Heart left ventricle (tissue), 16 donors: ENCODE data around the gene PRKCB. TPM values are rescaled to one million over a fixed set of nuclear protein-coding genes. Genes with fewer than 3 reads are reported as not detected.

ENCODE experiments used
- ATAC-seq, 4 donors: fragments of 200-7000 bp; cut with Tn5 transposase; one replicate each; pipeline ENCODE4 v1.9.1; 2020 to 2022; ENCODE audit warnings: moderate library complexity in 4 of 4, mild to moderate bottlenecking in 3 of 4, moderate number of reproducible peaks in 1 of 4
- DNase-seq, 5 donors: peaks; one replicate each; pipeline ENCODE4 v3.0.0-alpha.2; 2020
- H3K27ac ChIP-seq, 12 donors: fragments of 200-600 bp; sonication (generic) in 4 of 12; one replicate each; pipeline versions ENCODE4 v1.5.0 to v1.8.0; 2016 to 2022; ENCODE audit warnings: mild to moderate bottlenecking in 2 of 12
- H3K27me3 ChIP-seq, 9 donors: fragments of 200-600 bp; sonication (generic) in 2 of 9; one replicate each; pipeline versions ENCODE4 v1.5.1 to v1.8.0; 2016 to 2022; ENCODE audit warnings: mild to moderate bottlenecking in 3 of 9
- H3K36me3 ChIP-seq, 9 donors: fragments of 200-600 bp; sonication (generic) in 2 of 9; one replicate each; pipeline versions ENCODE4 v1.5.0 to v1.8.0; 2018 to 2022; ENCODE audit warnings: mild to moderate bottlenecking in 2 of 9
- H3K4me1 ChIP-seq, 12 donors: fragments of 200-600 bp; sonication (generic) in 4 of 12; one replicate each; pipeline versions ENCODE4 v1.5.0 to v1.8.0; 2016 to 2022; ENCODE audit warnings: mild to moderate bottlenecking in 3 of 12
- H3K4me3 ChIP-seq, 12 donors: fragments of 200-600 bp; sonication (generic) in 4 of 12; one replicate each; pipeline versions ENCODE4 v1.5.0 to v1.8.0; 2017 to 2022; ENCODE audit warnings: mild to moderate bottlenecking in 9 of 12, moderate library complexity in 4 of 12
- H3K9me3 ChIP-seq, 12 donors: fragments of 200-600 bp; sonication (generic) in 4 of 12; one replicate each; pipeline versions ENCODE4 v1.5.0 to v1.8.0; 2016 to 2022; ENCODE audit warnings: mild to moderate bottlenecking in 1 of 12
- POLR2A ChIP-seq, 2 donors: fragments of 450-650 bp; IDR thresholded peaks; one replicate each; pipeline ENCODE4 v1.6.1; 2017; ENCODE audit warnings: antibody characterized with exemption in 2 of 2, mild to moderate bottlenecking in 2 of 2, moderate library complexity in 2 of 2
- WGBS, 4 donors: extraction: QIAGEN DNeasy Blood & Tissue Kit in 2 of 4; methylation state at CpG; one replicate each; pipeline versions ENCODE4 v1.1.5 to v1.1.7; 2013 to 2018; 5-methylcytosine and 5-hydroxymethylcytosine counted together
- intact Hi-C, 10 donors: fragments of 100-400 bp; cut with DNase I; formaldehyde crosslinking; loops; one replicate each; pipeline versions ENCODE4 v1.11.1 to v1.14.2; 2022
- polyA plus RNA-seq, 2 donors: library from polyadenylated mRNA; stranded (reverse); fragments of 200-250 nt; gene quantifications; one replicate each; pipeline ENCODE4 v1.2.3, GENCODE V29; 2013
- total RNA-seq, 9 donors: library from RNA; depleted of rRNA in 2 of 9; stranded (reverse); fragments of >200 nt in 2 of 9; fragmentation: NEBNext Ultra II Directional in 3 of 9; extraction: Animal tissue kit (Norgen Biotek cat#: 25700) in 3 of 9; gene quantifications; one replicate each; pipeline versions ENCODE4 v1.1.0 to v1.2.4, GENCODE V29; 2016 to 2023
- TF ChIP-seq, protein P1 (sequence below), 12 donors: fragments of 200-600 bp; sonication (generic) in 4 of 12; IDR thresholded peaks; one replicate each; pipeline versions ENCODE4 v1.5.0 to v1.8.0; 2018 to 2022; ENCODE audit warnings: antibody characterized with exemption in 12 of 12, mild to moderate bottlenecking in 5 of 12
- donor health status: ischemic (EF 13 %, LVEDD 7.1; RV severe dilation, severe dysfunction).
- donor health status: healthy with polysubstance abuse.
- donor health status: DM: no; HTN: yes; CAD: no.
- donor health status: DM: no; HTN: no; CAD: no.
- donor health status: ischemic (EF 25% LVEDD 6.9; RV normal size, moderate dysfunction).
- donor health status: ischemic (EF 25% LVEDD 5.7; RV mildly dilated, moderate dysfunction).
- donor health status: healthy.
- donor health status: DM: yes; HTN: yes; CAD: no.
- donor health status: ischemic (EF 35%, LVEDD 5.7; RV mildly dilated, moderate dysfunction).
- donor health status: nonischemic (EF 11% LVEDD 7.7; RV severe dilation, severe dysfunction).
- donor health status: DM: yes; HTN: yes; CAD: no.
- donor health status: PGD.
- donor health status: ischemic (EF 29% LVEDD 5.4; RV normal size, mild dysfunction).
- donor health status: nonischemic (EF 23%, LVEDD 6.1; RV moderate dilation, normal function).

Gene PRKCB
- total and polyA plus RNA-seq, 11 donors, result 0.30 to 18.4 (median 1.7) TPM

GRCh38 chr16:23917621-23918020 is 81.8 kb downstream of the PRKCB start:
- intact Hi-C loops, result no loop called here
- Histone ChIP-seq H3K27ac (no peak overlapping the region), H3K4me3 (no peak overlapping the region), H3K36me3 (no peaks in the 10 kb centered on the region), H3K4me1 (no peaks in the 10 kb centered on the region), H3K27me3 (peaks cover 0 to 20% (median 0%) of the 10 kb centered on the region in 9 donors), H3K9me3 (peaks cover 0 to 7% (median 0%) of the 10 kb centered on the region in 12 donors)
- DNase-seq, result no peak
- no peak for ATAC-seq
- TF ChIP-seq, protein P1, sequence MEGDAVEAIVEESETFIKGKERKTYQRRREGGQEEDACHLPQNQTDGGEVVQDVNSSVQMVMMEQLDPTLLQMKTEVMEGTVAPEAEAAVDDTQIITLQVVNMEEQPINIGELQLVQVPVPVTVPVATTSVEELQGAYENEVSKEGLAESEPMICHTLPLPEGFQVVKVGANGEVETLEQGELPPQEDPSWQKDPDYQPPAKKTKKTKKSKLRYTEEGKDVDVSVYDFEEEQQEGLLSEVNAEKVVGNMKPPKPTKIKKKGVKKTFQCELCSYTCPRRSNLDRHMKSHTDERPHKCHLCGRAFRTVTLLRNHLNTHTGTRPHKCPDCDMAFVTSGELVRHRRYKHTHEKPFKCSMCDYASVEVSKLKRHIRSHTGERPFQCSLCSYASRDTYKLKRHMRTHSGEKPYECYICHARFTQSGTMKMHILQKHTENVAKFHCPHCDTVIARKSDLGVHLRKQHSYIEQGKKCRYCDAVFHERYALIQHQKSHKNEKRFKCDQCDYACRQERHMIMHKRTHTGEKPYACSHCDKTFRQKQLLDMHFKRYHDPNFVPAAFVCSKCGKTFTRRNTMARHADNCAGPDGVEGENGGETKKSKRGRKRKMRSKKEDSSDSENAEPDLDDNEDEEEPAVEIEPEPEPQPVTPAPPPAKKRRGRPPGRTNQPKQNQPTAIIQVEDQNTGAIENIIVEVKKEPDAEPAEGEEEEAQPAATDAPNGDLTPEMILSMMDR (IDR thresholded peaks at IDR 0.05), result no peak
- TF ChIP-seq POLR2A (IDR thresholded peaks at IDR 0.05), result no peak
- 86 to 95% (median 89%) methylated on average over 6 of the region's 6 CpGs for WGBS, 4 donors

GRCh38 chr16:23920446-23920845 is 84.7 kb downstream of the PRKCB start:
- Histone ChIP-seq H3K4me3 (no peak overlapping the region), H3K4me1 (peaks cover 0 to 8% (median 0%) of the 10 kb centered on the region in 12 donors), H3K9me3 (peaks cover 0 to 7% (median 0%) of the 10 kb centered on the region in 12 donors), H3K27me3 (peaks cover 0 to 26% (median 0%) of the 10 kb centered on the region in 9 donors), H3K27ac (no peak overlapping the region), H3K36me3 (no peaks in the 10 kb centered on the region)
- WGBS, 4 donors, result 67 to 87% (median 77%) methylated on average over 2 of the region's 2 CpGs
- no peak for ATAC-seq
- no peak for DNase-seq
- TF ChIP-seq, protein P1 (IDR thresholded peaks at IDR 0.05), result no peak
- no peak for TF ChIP-seq POLR2A (IDR thresholded peaks at IDR 0.05)
- intact Hi-C loops, result no loop called here

DNA sequence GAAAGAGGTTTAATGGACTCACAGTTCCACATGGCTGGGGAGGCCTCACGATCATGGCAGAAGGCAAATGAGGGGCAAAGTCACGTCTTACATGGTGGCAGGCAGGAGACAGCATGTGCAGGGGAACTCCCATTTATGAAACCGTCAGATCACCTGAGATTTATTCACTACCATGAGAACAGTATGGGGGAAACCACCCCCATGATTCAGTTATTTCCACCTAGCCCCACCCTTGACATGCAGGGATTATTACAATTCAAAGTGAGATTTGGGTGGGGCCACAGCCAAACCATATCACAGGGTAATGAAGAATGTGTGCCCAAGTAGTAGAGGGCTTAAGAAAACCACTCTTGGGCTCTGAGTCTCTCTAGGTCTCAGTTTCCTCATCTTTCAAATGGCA is 85.1 kb downstream of the PRKCB start:
- Histone ChIP-seq H3K9me3 (peaks cover 0 to 7% (median 0%) of the 10 kb centered on the region in 12 donors), H3K27me3 (peaks cover 0 to 25% (median 0%) of the 10 kb centered on the region in 9 donors), H3K27ac (no peak overlapping the region), H3K4me1 (peaks cover 0 to 8% (median 0%) of the 10 kb centered on the region in 12 donors), H3K36me3 (no peaks in the 10 kb centered on the region), H3K4me3 (no peak overlapping the region)
- intact Hi-C loops, result no loop called here
- no peak for DNase-seq
- ATAC-seq, result no peak
- TF ChIP-seq, protein P1 (IDR thresholded peaks at IDR 0.05), result no peak
- WGBS, 4 donors, result 78 to 87% (median 82%) methylated on average over 3 of the region's 3 CpGs

GRCh38 chr16:23922406-23922805 is 86.6 kb downstream of the PRKCB start:
- H3K9me3 ChIP-seq, result peaks cover 0 to 7% (median 0%) of the 10 kb centered on the region in 12 donors
- H3K4me1 ChIP-seq, result peaks cover 0 to 8% (median 0%) of the 10 kb centered on the region in 12 donors
- H3K27me3 ChIP-seq, result peaks cover 0 to 11% (median 0%) of the 10 kb centered on the region in 9 donors
- TF ChIP-seq, protein P1 (IDR thresholded peaks at IDR 0.05), result no peak
- no peak for TF ChIP-seq POLR2A (IDR thresholded peaks at IDR 0.05)
- H3K27ac ChIP-seq, result no peak overlapping the region
- H3K4me3 ChIP-seq, result no peak overlapping the region
- ATAC-seq, result no peak
- H3K36me3 ChIP-seq, result no peaks in the 10 kb centered on the region
- DNase-seq, result no peak
- intact Hi-C loops, result no loop called here
